ENCODE data around the gene PAAF1.

The PAAF1 gene

DNA sequence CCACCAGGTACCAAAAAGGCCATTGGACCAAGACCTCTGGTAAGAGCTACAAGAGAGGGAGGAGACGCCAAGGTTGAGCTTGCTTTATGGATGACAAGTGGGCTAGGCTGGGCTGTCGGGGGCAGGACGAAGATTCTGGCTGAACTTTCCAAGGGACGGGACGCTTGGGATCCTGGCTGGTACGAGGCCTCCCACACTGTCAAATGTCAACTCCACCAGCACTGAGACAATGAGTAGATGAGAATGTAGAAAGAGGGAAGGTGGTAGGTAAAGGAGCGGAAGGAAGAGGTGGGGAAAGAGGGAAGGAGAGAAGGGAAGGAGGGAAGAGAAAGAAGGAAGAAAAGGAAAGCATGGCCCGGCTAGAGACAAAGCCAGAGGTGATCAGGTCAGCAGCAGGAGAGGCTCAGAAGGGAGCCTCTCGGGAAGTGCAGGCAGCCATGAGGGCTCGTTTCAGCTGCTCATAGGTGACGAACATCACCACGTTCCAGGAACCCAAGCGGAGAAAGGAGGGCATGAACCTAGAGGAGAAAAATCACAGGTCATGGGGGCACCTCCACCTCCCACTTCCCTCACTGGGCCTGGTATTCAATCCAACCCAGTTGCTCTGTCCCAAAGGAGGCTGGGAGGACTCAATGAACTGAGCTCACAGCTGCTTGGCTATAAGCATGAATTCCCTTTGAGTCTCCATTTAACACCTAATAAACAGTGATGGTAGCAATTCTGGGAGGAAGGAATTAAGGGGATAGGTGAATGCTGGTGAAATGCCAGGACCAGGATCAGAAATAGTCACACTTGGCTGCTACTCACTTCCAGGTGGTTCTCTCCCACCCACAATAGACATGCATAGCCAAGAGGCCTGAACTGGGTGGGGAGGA lies 98.0 kb downstream of the PAAF1 start:
- no peak overlapping the region for H3K4me3 ChIP-seq (ENCODE audit: low read depth, low read length)
- H3K36me3 ChIP-seq (ENCODE audit: control insufficient read depth, insufficient read depth, low read length) = peaks cover 55% of the 10 kb centered on the region
- H3K27me3 ChIP-seq (ENCODE audit: control insufficient read depth, insufficient read depth, low read length) = no peaks in the 10 kb centered on the region
- peaks cover 1% of the 10 kb centered on the region; the same call in 1 of the 2 replicates for H3K4me1 ChIP-seq (ENCODE audit: control insufficient read depth, insufficient read depth, low read length)
- H3K9me3 ChIP-seq (ENCODE audit: control insufficient read depth, insufficient read depth, low read depth, low read length) = no peaks in the 10 kb centered on the region
- H3K9ac ChIP-seq (ENCODE audit: low read length) = no peak overlapping the region
- H3K27ac ChIP-seq (ENCODE audit: low read depth, low read length) = no peak overlapping the region

GRCh38 chr11:73975479-73975757 lies 98.6 kb downstream of the PAAF1 start:
- Histone ChIP-seq H3K4me1 (ENCODE audit: control insufficient read depth, insufficient read depth, low read length) (peaks cover 7% of the 10 kb centered on the region), H3K9me3 (ENCODE audit: control insufficient read depth, insufficient read depth, low read depth, low read length) (no peaks in the 10 kb centered on the region), H3K27ac (ENCODE audit: low read depth, low read length) (no peak overlapping the region), H3K9ac (ENCODE audit: low read length) (no peak overlapping the region), H3K4me3 (ENCODE audit: low read depth, low read length) (no peak overlapping the region), H3K27me3 (ENCODE audit: control insufficient read depth, insufficient read depth, low read length) (no peaks in the 10 kb centered on the region), H3K36me3 (ENCODE audit: control insufficient read depth, insufficient read depth, low read length) (peaks cover 61% of the 10 kb centered on the region)

DNA sequence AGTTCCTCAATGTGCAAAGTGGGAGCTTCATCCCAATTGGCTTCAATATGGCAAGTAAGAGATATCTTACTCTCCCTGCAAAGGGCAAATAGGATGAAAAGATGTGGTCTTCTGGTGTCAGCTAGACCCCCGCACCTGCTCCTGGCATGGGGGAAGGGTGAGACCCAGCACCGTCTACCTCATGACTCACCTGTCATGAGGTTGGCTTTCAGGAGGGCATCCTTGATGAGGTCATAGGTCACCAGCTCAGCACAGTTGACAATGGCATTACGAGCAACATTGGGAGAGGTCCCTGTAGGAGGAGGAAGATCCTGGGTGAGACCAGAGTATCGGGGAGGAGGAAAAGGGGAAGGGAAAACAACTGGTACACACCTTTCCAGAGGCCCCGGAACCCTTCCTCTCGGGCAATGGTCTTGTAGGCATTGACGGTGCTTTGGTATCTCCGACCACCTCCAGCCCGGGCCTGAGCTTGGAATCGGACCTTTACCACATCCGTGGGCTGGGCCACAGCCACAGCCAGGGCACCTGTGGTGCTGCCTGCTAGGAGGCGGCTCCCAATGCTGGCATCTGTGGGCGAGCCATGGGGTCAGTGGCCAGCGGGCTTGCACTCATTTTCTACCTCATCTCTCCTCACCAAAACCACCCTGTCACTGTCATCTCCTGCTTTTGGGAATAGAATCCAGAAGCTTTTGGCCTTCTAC lies 99.8 kb downstream of the PAAF1 start:
- Histone ChIP-seq H3K9ac (ENCODE audit: low read length) (no peak overlapping the region), H3K27me3 (ENCODE audit: control insufficient read depth, insufficient read depth, low read length) (no peaks in the 10 kb centered on the region), H3K4me1 (ENCODE audit: control insufficient read depth, insufficient read depth, low read length) (peaks cover 19% of the 10 kb centered on the region), H3K36me3 (ENCODE audit: control insufficient read depth, insufficient read depth, low read length) (peaks cover 70% of the 10 kb centered on the region), H3K27ac (ENCODE audit: low read depth, low read length) (no peak overlapping the region), H3K9me3 (ENCODE audit: control insufficient read depth, insufficient read depth, low read depth, low read length) (no peaks in the 10 kb centered on the region), H3K4me3 (ENCODE audit: low read depth, low read length) (no peak overlapping the region)

- H3K9ac ChIP-seq (ENCODE audit: low read length) = no peak overlapping the region
- H3K27ac ChIP-seq (ENCODE audit: low read depth, low read length) = no peak overlapping the region
- no peak overlapping the region for H3K4me3 ChIP-seq (ENCODE audit: low read depth, low read length)
- no peaks in the 10 kb centered on the region for H3K9me3 ChIP-seq (ENCODE audit: control insufficient read depth, insufficient read depth, low read depth, low read length)
- peaks cover 70% of the 10 kb centered on the region for H3K36me3 ChIP-seq (ENCODE audit: control insufficient read depth, insufficient read depth, low read length)
- no peaks in the 10 kb centered on the region for H3K27me3 ChIP-seq (ENCODE audit: control insufficient read depth, insufficient read depth, low read length)
- H3K4me1 ChIP-seq (ENCODE audit: control insufficient read depth, insufficient read depth, low read length) = peaks cover 24% of the 10 kb centered on the region
Observed at GRCh38 chr11:73977856-73978519, 101.2 kb downstream of the PAAF1 start.

DNA sequence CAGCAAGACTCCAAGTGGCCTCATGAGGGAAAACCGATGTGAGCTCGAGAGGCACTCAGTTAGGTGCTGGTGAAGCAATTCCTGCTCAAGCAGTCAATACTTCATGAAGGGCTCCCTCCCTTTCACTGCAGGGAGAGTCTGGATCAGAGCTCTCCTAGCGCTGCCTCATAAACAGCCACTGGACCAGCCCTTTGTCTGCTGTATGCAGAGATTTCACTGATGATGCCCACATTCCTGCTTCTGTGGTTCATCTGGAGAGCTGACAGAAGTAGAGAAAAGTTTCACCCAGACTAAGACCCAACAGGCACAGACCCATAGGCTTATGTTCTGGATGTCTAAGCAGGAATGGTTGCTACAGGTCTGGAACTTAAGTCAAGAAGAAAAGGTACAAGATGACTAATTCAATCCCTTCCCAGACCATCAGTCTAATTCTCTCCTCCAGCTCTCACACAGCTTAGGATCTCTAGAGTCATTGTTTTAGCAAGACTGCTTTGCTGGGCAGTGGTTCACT lies 101.8 kb downstream of the PAAF1 start:
- H3K9ac ChIP-seq (ENCODE audit: low read length) = no peak overlapping the region
- H3K9me3 ChIP-seq (ENCODE audit: control insufficient read depth, insufficient read depth, low read depth, low read length) = no peaks in the 10 kb centered on the region
- H3K36me3 ChIP-seq (ENCODE audit: control insufficient read depth, insufficient read depth, low read length) = peaks cover 70% of the 10 kb centered on the region
- no peak overlapping the region for H3K4me3 ChIP-seq (ENCODE audit: low read depth, low read length)
- H3K27me3 ChIP-seq (ENCODE audit: control insufficient read depth, insufficient read depth, low read length) = no peaks in the 10 kb centered on the region
- no peak overlapping the region for H3K27ac ChIP-seq (ENCODE audit: low read depth, low read length)
- peaks cover 26% of the 10 kb centered on the region for H3K4me1 ChIP-seq (ENCODE audit: control insufficient read depth, insufficient read depth, low read length)

- H3K9ac ChIP-seq (ENCODE audit: low read length) = no peak overlapping the region
- no peak overlapping the region for H3K27ac ChIP-seq (ENCODE audit: low read depth, low read length)
- no peaks in the 10 kb centered on the region for H3K9me3 ChIP-seq (ENCODE audit: control insufficient read depth, insufficient read depth, low read depth, low read length)
- H3K4me1 ChIP-seq (ENCODE audit: control insufficient read depth, insufficient read depth, low read length) = peaks cover 30% of the 10 kb centered on the region
- H3K36me3 ChIP-seq (ENCODE audit: control insufficient read depth, insufficient read depth, low read length) = peaks cover 56% of the 10 kb centered on the region
- H3K27me3 ChIP-seq (ENCODE audit: control insufficient read depth, insufficient read depth, low read length) = no peaks in the 10 kb centered on the region
- no peak overlapping the region for H3K4me3 ChIP-seq (ENCODE audit: low read depth, low read length)
Observed at GRCh38 chr11:73980001-73980961, 103.5 kb downstream of the PAAF1 start.

All from HUES6 (cell line).